ENCODE measurements around the gene ROR1. TPM values are rescaled to one million over a fixed set of nuclear protein-coding genes. Genes with fewer than 3 reads are reported as not detected.

ROR1 gene
- total and polyA plus RNA-seq, 2 donors (not counting 1 experiment from before 2014, with no cell fraction given), result 0.46 to 16.0 TPM

DNA sequence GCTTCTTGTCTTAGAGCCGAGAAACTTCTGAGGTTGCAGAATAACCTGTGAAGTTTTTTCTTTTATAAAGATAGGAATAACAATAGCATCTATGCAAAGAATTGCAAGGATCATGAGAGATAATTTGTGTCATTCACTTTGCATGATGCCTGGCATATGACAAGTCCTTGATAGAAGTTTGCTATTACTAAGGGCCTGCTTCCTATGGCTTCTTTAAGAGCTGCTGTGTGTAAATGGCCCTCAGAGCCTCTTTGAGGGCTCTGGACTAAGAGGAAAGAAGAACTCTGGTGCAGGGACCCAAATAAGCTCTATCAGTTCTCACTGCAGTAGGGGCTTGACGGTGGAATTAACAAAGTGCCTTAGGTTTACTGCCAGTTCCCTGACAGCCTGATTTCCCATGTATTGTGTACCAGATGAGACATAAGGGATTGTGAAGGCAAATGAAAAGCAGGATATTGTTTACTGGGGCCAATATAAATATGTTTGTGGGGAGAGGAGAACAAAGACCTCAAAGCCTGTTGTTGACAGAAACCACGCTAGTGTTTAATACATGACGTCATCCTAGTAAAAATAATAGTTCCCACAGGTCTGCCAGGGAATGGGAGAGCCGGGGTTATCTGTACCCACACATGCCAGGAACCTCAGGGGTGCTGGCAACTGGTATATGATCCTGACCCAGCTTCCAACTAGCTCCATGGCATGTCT lies 298.4 kb downstream of the ROR1 start:
- H3K4me1 Mint-ChIP-seq, result no peaks in the 10 kb centered on the region
- CTCF ChIA-PET, result interaction anchor here (0.6 kb wide), 1 partner anchor 17 kb away, joined by 3 read pairs; no protein-coding TSS in a partner anchor
- POLR2A ChIA-PET, result no interaction called here
- DNase-seq (no peak), ATAC-seq (ENCODE audit: low read depth) (no peak)
- H3K4me3 Mint-ChIP-seq, result no peak overlapping the region
- H3K9ac ChIP-seq (ENCODE audit: low read length), result no peak overlapping the region
- H3K79me2 ChIP-seq (ENCODE audit: control insufficient read depth, insufficient read depth, low read length), result no peaks in the 10 kb centered on the region
- no peak for TF ChIP-seq CTCF (IDR thresholded peaks at IDR 0.05)
- TF ChIP-seq EZH2 (IDR thresholded peaks at IDR 0.05; ENCODE audit: borderline replicate concordance, insufficient read depth, low read depth, low read length, poor library complexity, severe bottlenecking), result no peak
- no peaks in the 10 kb centered on the region for H4K20me1 ChIP-seq (ENCODE audit: control insufficient read depth, insufficient read depth, low read length, poor library complexity, severe bottlenecking)
- H3K4me1 ChIP-seq (ENCODE audit: control insufficient read depth in 2 of 2, insufficient read depth in 2 of 2, low read length in 2 of 2), result no peaks in the 10 kb centered on the region
- H3K9me3 ChIP-seq (ENCODE audit: control extremely low read depth in 1 of 3, control insufficient read depth in 2 of 3, insufficient read depth in 1 of 3, low read length in 2 of 3), result no peaks in the 10 kb centered on the region
- WGBS (ENCODE audit: insufficient coverage), result 82% methylated on average over 3 of the region's 5 CpGs
- no peak overlapping the region for H2AFZ ChIP-seq (ENCODE audit: insufficient read depth, low read depth, low read length, poor library complexity, severe bottlenecking)
- no peak overlapping the region for H3K4me3 ChIP-seq (ENCODE audit: control extremely low read depth in 1 of 5, extremely low read depth in 1 of 5, insufficient read depth in 1 of 5, low read depth in 2 of 5, low read length in 4 of 5)
- H3K36me3 ChIP-seq (replicated peaks in 1 of 2; ENCODE audit: control extremely low read depth in 1 of 2, control insufficient read depth in 1 of 2, extremely low read depth in 1 of 2, insufficient read depth in 2 of 2, low read length in 1 of 2), result no peaks in the 10 kb centered on the region
- H3K27ac Mint-ChIP-seq, result no peak overlapping the region
- intact Hi-C loops (cut with micrococcal nuclease), result no loop called here
- no peak overlapping the region for H3K4me2 ChIP-seq (replicated peaks; ENCODE audit: low read depth, low read length, poor library complexity, severe bottlenecking)
- H3K27me3 Mint-ChIP-seq, result peaks cover 6% of the 10 kb centered on the region
- no peak overlapping the region for H3K27ac ChIP-seq (ENCODE audit: low read length in 2 of 2)
- H3K27me3 ChIP-seq (replicated peaks in 1 of 4; ENCODE audit: control extremely low read depth in 1 of 4, control insufficient read depth in 3 of 4, insufficient read depth in 4 of 4, low read length in 3 of 4), result no peaks in the 10 kb centered on the region
- no peaks in the 10 kb centered on the region for H3K9me3 Mint-ChIP-seq (ENCODE audit: insufficient read depth)

DNA sequence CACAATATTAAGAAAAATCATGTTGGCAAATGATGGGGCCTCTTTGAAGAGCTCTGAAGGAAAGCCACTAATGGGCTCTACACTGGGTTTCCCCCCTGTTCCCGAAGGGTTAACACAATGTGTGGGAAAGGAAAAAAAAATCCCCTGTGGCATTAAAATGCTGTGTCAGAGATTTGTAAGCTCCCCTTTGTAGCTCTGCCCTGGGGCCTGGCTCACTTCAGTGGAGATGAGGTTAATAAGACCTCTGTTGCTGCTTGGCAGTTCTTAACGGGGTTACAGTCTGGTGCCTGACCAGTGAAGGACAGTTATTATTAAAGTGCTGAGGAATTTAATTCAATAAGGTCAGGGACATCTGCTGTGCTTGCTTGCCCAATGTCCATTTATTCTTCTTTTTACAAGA lies 299.9 kb downstream of the ROR1 start:
- intact Hi-C loops (cut with micrococcal nuclease), result no loop called here
- ChIA-PET CTCF (no interaction called here), POLR2A (no interaction called here)
- H3K36me3 ChIP-seq (replicated peaks in 1 of 2; ENCODE audit: control extremely low read depth in 1 of 2, control insufficient read depth in 1 of 2, extremely low read depth in 1 of 2, insufficient read depth in 2 of 2, low read length in 1 of 2), result no peaks in the 10 kb centered on the region
- peaks cover 6% of the 10 kb centered on the region for H3K27me3 Mint-ChIP-seq
- DNase-seq, result no peak
- H3K27ac Mint-ChIP-seq, result no peak overlapping the region
- no peak overlapping the region for H3K4me3 Mint-ChIP-seq
- no peaks in the 10 kb centered on the region for H3K4me1 ChIP-seq (ENCODE audit: control insufficient read depth in 2 of 2, insufficient read depth in 2 of 2, low read length in 2 of 2)
- H3K9ac ChIP-seq (ENCODE audit: low read length), result no peak overlapping the region
- H3K27ac ChIP-seq (ENCODE audit: low read length in 2 of 2), result no peak overlapping the region
- no peak overlapping the region for H3K4me2 ChIP-seq (replicated peaks; ENCODE audit: low read depth, low read length, poor library complexity, severe bottlenecking)
- no peak for ATAC-seq (ENCODE audit: low read depth)
- H3K27me3 ChIP-seq (replicated peaks in 1 of 4; ENCODE audit: control extremely low read depth in 1 of 4, control insufficient read depth in 3 of 4, insufficient read depth in 4 of 4, low read length in 3 of 4), result no peaks in the 10 kb centered on the region
- H3K4me1 Mint-ChIP-seq, result no peaks in the 10 kb centered on the region
- no peak for TF ChIP-seq CTCF (IDR thresholded peaks at IDR 0.05)
- TF ChIP-seq EZH2 (IDR thresholded peaks at IDR 0.05; ENCODE audit: borderline replicate concordance, insufficient read depth, low read depth, low read length, poor library complexity, severe bottlenecking), result no peak
- no peaks in the 10 kb centered on the region for H3K9me3 ChIP-seq (ENCODE audit: control extremely low read depth in 1 of 3, control insufficient read depth in 2 of 3, insufficient read depth in 1 of 3, low read length in 2 of 3)
- no peaks in the 10 kb centered on the region for H3K79me2 ChIP-seq (ENCODE audit: control insufficient read depth, insufficient read depth, low read length)
- H3K9me3 Mint-ChIP-seq (ENCODE audit: insufficient read depth), result no peaks in the 10 kb centered on the region
- no peak overlapping the region for H3K4me3 ChIP-seq (ENCODE audit: control extremely low read depth in 1 of 5, extremely low read depth in 1 of 5, insufficient read depth in 1 of 5, low read depth in 2 of 5, low read length in 4 of 5)
- H2AFZ ChIP-seq (ENCODE audit: insufficient read depth, low read depth, low read length, poor library complexity, severe bottlenecking), result no peak overlapping the region
- WGBS (ENCODE audit: insufficient coverage), result no CpG with 5 or more reads among the region's 2 CpGs
- no peaks in the 10 kb centered on the region for H4K20me1 ChIP-seq (ENCODE audit: control insufficient read depth, insufficient read depth, low read length, poor library complexity, severe bottlenecking)
